Head of caudate nucleus (tissue), 42 donors: ENCODE measurements around the gene SART1.
A peak's percentile ranks its signal among the peaks of the same experiment; 100 is the strongest.

ENCODE experiments used
- DNase-seq, 42 donors: peaks; one replicate each; pipeline versions ENCODE4 v3.0.0 to v3.0.0-alpha.2; 2020 to 2021; ENCODE audit warnings: mixed read lengths in 7 of 42
- intact Hi-C: fragments of 100-400 bp; cut with DNase I; formaldehyde crosslinking; loops from one replicate; pipeline ENCODE4 v1.15.0; 2022

The SART1 gene

GRCh38 chr11:65979261-65979759, 17.8 kb downstream of the SART1 start:
- intact Hi-C loops: no loop called here
- no peak for DNase-seq

GRCh38 chr11:65981101-65981740, 19.7 kb downstream of the SART1 start:
- no peak for DNase-seq
- intact Hi-C loops: loop anchor here (10.0 kb wide), 1 partner anchor 356 kb away; no protein-coding TSS in a partner anchor

GRCh38 chr11:65981972-65982823, 20.7 kb downstream of the SART1 start:
- no peak for DNase-seq
- intact Hi-C loops: loop anchor here (10.0 kb wide), 1 partner anchor 357 kb away; no protein-coding TSS in a partner anchor

- intact Hi-C loops: loop anchor here (10.0 kb wide), 1 partner anchor 358 kb away; no protein-coding TSS in a partner anchor
- no peak for DNase-seq
These were observed 21.5 kb downstream of the SART1 start for GRCh38 chr11:65982824-65983588.

- DNase-seq: no peak
- intact Hi-C loops: loop anchor here (10.0 kb wide), 1 partner anchor 359 kb away; no protein-coding TSS in a partner anchor
These were observed 22.1 kb downstream of the SART1 start for GRCh38 chr11:65983589-65983987.

GRCh38 chr11:65987336-65987735, 25.8 kb downstream of the SART1 start:
- no peak for DNase-seq
- intact Hi-C loops: loop anchor here (10.0 kb wide), 1 partner anchor 363 kb away; no protein-coding TSS in a partner anchor

- intact Hi-C loops: loop anchor here (10.0 kb wide), 1 partner anchor 364 kb away; no protein-coding TSS in a partner anchor
- DNase-seq: peak; percentile 56 to 96 (median 92)
These were observed 27.5 kb downstream of the SART1 start for GRCh38 chr11:65988791-65989592.

- DNase-seq: no peak
- intact Hi-C loops: loop anchor here (10.0 kb wide), 1 partner anchor 107 kb away; the partner anchor contains the start of gene FIBP
These were observed 30.5 kb downstream of the SART1 start for GRCh38 chr11:65992056-65992455.

GRCh38 chr11:65997286-65997685, 35.8 kb downstream of the SART1 start:
- intact Hi-C loops: loop anchor here (10.0 kb wide), 1 partner anchor 112 kb away; the partner anchor contains the start of gene FIBP
- no peak for DNase-seq

- intact Hi-C loops: loop anchor here (1.0 kb wide), 2 partner anchors 41 to 50 kb away; partner anchors contain the start of genes SART1 and SF3B2
These were observed 40.6 kb downstream of the SART1 start, which contains the start of the genes BANF1 and EIF1AD for GRCh38 chr11:66001942-66002647. TSS of gene BANF1 (plus strand) at chr11:66002503. CDS start at chr11:66003251, 748 bp downstream. TSS of gene EIF1AD (minus strand) at chr11:66002157. CDS start at chr11:66000389, 1,768 bp downstream.

GRCh38 chr11:66002648-66003225, 41.2 kb downstream of the SART1 start:
- intact Hi-C loops: loop anchor here (1.0 kb wide), 2 partner anchors 41 to 50 kb away; partner anchors contain the start of genes SART1 and SF3B2
- peak in 8 of 42 donors; percentile 23 to 73 (median 38) for DNase-seq

More at GRCh38 chr11:66001942-66002647, 40.6 kb downstream of the SART1 start, which contains the start of the genes BANF1 and EIF1AD:
- DNase-seq: peak; percentile 85 to 99 (median 96)

GRCh38 chr11:66003291-66003690, 41.8 kb downstream of the SART1 start:
- intact Hi-C loops: no loop called here
- DNase-seq: no peak

GRCh38 chr11:66004186-66004585, 42.7 kb downstream of the SART1 start:
- no peak for DNase-seq
- intact Hi-C loops: no loop called here

- intact Hi-C loops: no loop called here
- no peak for DNase-seq
These were observed 44.8 kb downstream of the SART1 start for GRCh38 chr11:66006134-66006890.

GRCh38 chr11:66006891-66007176, 45.3 kb downstream of the SART1 start:
- intact Hi-C loops: no loop called here
- no peak for DNase-seq

- intact Hi-C loops: no loop called here
These were observed 45.7 kb downstream of the SART1 start for GRCh38 chr11:66007201-66007634.

More at GRCh38 chr11:66007201-66007634, 45.7 kb downstream of the SART1 start:
- no peak for DNase-seq
